Sigmoid colon (tissue), 7 donors: ENCODE data around the gene KRTAP20-2. TPM values are rescaled to one million over a fixed set of nuclear protein-coding genes. Genes with fewer than 3 reads are reported as not detected.

Experiments
- DNase-seq: peaks from one replicate; pipeline ENCODE4 v3.0.0-alpha.2; 2019
- H3K27ac ChIP-seq, 4 donors: fragments of 200-600 bp; sonication (generic); one replicate each; pipeline ENCODE4 v1.5.1; 2016 to 2019; ENCODE audit warnings: mild to moderate bottlenecking in 1 of 4
- H3K27me3 ChIP-seq, 3 donors: fragments of 200-600 bp; sonication (generic); one replicate each; pipeline ENCODE4 v1.5.1; 2019; ENCODE audit warnings: mild to moderate bottlenecking in 1 of 3
- H3K36me3 ChIP-seq, 4 donors: fragments of 200-600 bp; sonication (generic); one replicate each; pipeline ENCODE4 v1.5.1; 2016 to 2019
- H3K4me1 ChIP-seq, 4 donors: fragments of 200-600 bp; sonication (generic); one replicate each; pipeline ENCODE4 v1.5.1; 2017 to 2019
- H3K4me3 ChIP-seq, 4 donors: fragments of 200-600 bp; sonication (generic); one replicate each; pipeline ENCODE4 v1.5.1; 2017 to 2019; ENCODE audit warnings: mild to moderate bottlenecking in 2 of 4, moderate library complexity in 1 of 4
- H3K9me3 ChIP-seq, 4 donors: fragments of 200-600 bp in 3 of 4; sonication (generic) in 3 of 4; one replicate each; pipeline versions ENCODE4 v1.5.1 to v1.6.1; 2013 to 2019
- CTCF ChIP-seq, 4 experiments: fragments of 450-650 bp in 3 of 4; fragments of 200-600 bp in 1 of 4; IDR thresholded peaks; one replicate each; pipeline ENCODE4 v1.5.1; 2016 to 2019; ENCODE audit warnings: antibody characterized with exemption in 4 of 4, mild to moderate bottlenecking in 3 of 4, moderate library complexity in 2 of 4
- EP300 ChIP-seq, 4 donors: sonication (generic); formaldehyde crosslinking; IDR thresholded peaks; one replicate each; pipeline ENCODE4 v1.6.1; 2017; ENCODE audit warnings: antibody characterized with exemption in 4 of 4
- POLR2A ChIP-seq, 2 donors: fragments of 450-650 bp; IDR thresholded peaks; one replicate each; pipeline ENCODE4 v1.6.1; 2016; ENCODE audit warnings: antibody characterized with exemption in 2 of 2, mild to moderate bottlenecking in 2 of 2, moderate library complexity in 2 of 2
- POLR2AphosphoS5 ChIP-seq, 4 donors: sonication (generic); formaldehyde crosslinking; IDR thresholded peaks; one replicate each; pipeline ENCODE4 v1.6.1; 2017; ENCODE audit warnings: antibody characterized with exemption in 4 of 4
- WGBS, 2 donors: extraction: QIAGEN DNeasy Blood & Tissue Kit; methylation state at CpG; one replicate each; pipeline ENCODE4 v1.1.7; 2013; 5-methylcytosine and 5-hydroxymethylcytosine counted together
- intact Hi-C: fragments of 100-400 bp; cut with DNase I; formaldehyde crosslinking; loops from one replicate; pipeline ENCODE4 v1.15.1; 2023
- polyA plus RNA-seq, 3 donors: library from polyadenylated mRNA; stranded (reverse); fragments of 200-250 nt; gene quantifications; one replicate each; pipeline ENCODE4 v1.2.3, GENCODE V29; 2013
- total RNA-seq, 4 donors: library from RNA; depleted of rRNA; stranded (reverse); fragments of >200 nt; gene quantifications; one replicate each; pipeline ENCODE4 v1.1.0, GENCODE V29; 2016
- donor health status: healthy with polysubstance abuse.
- donor health status: Bipolar disorder and iron deficiency.
- donor health status: healthy.

KRTAP20-2 gene
- total and polyA plus RNA-seq, 7 donors, result not detected

- Histone ChIP-seq H3K36me3 (no peaks in the 10 kb centered on the region), H3K4me3 (no peak overlapping the region), H3K9me3 (no peaks in the 10 kb centered on the region), H3K4me1 (no peaks in the 10 kb centered on the region), H3K27me3 (no peaks in the 10 kb centered on the region), H3K27ac (no peak overlapping the region)
- 78 to 88% methylated on average over 4 of the region's 4 CpGs for WGBS, 2 donors
- TF ChIP-seq POLR2A (IDR thresholded peaks at IDR 0.05), result no peak
- no peak for TF ChIP-seq CTCF (IDR thresholded peaks at IDR 0.05)
- TF ChIP-seq EP300 (IDR thresholded peaks at IDR 0.05), result no peak
- no peak for TF ChIP-seq POLR2AphosphoS5 (IDR thresholded peaks at IDR 0.05)
- DNase-seq, result no peak
- intact Hi-C loops, result no loop called here
These were observed 6.9 kb upstream of the KRTAP20-2 start for GRCh38 chr21:30628109-30628508.

- H3K36me3 ChIP-seq, result no peaks in the 10 kb centered on the region
- no peak overlapping the region for H3K4me3 ChIP-seq
- no peak for TF ChIP-seq EP300 (IDR thresholded peaks at IDR 0.05)
- TF ChIP-seq CTCF (IDR thresholded peaks at IDR 0.05), result no peak
- TF ChIP-seq POLR2AphosphoS5 (IDR thresholded peaks at IDR 0.05), result peak in 1 of 4 donors; percentile 21
- no peak for TF ChIP-seq POLR2A (IDR thresholded peaks at IDR 0.05)
- H3K9me3 ChIP-seq, result no peaks in the 10 kb centered on the region
- no peak for DNase-seq
- H3K27me3 ChIP-seq, result no peaks in the 10 kb centered on the region
- 68 to 75% methylated on average over 1 of the region's 1 CpG for WGBS, 2 donors
- H3K27ac ChIP-seq, result no peak overlapping the region
- no peaks in the 10 kb centered on the region for H3K4me1 ChIP-seq
- intact Hi-C loops, result no loop called here
These were observed 5.8 kb upstream of the KRTAP20-2 start for GRCh38 chr21:30629200-30629599.

DNA sequence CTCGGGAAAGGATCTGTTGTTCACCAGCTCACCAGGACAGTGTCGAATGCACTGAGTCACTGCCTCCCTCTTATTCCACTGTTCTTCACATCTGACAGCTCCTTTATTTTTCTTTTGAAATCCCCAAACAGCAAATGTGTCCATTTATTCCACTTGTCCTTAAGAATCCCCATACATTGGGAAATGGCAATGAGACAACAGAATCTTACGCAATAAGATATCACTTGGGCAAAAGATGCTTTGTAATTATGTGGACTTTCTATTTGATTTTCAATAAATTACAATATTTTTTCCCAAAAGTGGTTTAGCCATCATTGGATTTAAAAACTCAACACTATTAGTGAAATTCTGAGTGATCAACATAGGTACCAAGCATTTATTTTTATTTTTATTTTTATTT is 3.7 kb downstream of the KRTAP20-2 start:
- TF ChIP-seq POLR2AphosphoS5 (IDR thresholded peaks at IDR 0.05) (no peak), POLR2A (IDR thresholded peaks at IDR 0.05) (no peak), CTCF (IDR thresholded peaks at IDR 0.05) (no peak), EP300 (IDR thresholded peaks at IDR 0.05) (no peak)
- intact Hi-C loops, result no loop called here
- no peak for DNase-seq
- Histone ChIP-seq H3K36me3 (no peaks in the 10 kb centered on the region), H3K27ac (no peak overlapping the region), H3K4me1 (no peaks in the 10 kb centered on the region), H3K4me3 (no peak overlapping the region), H3K27me3 (no peaks in the 10 kb centered on the region), H3K9me3 (no peaks in the 10 kb centered on the region)
- 86 to 95% methylated on average over 3 of the region's 3 CpGs for WGBS, 2 donors

GRCh38 chr21:30642564-30642963 is 7.6 kb downstream of the KRTAP20-2 start, which contains the start of gene KRTAP20-3:
TSS of gene KRTAP20-3 (plus strand) at chr21:30642864.
- Histone ChIP-seq H3K4me1 (no peaks in the 10 kb centered on the region), H3K4me3 (no peak within 1 kb of the TSS), H3K36me3 (no peaks in the 10 kb centered on the region), H3K27me3 (no peaks in the 10 kb centered on the region), H3K27ac (no peak within 1 kb of the TSS), H3K9me3 (no peaks in the 10 kb centered on the region)
- WGBS, 2 donors, result 89 to 93% methylated on average over 2 of the region's 2 CpGs
- TF ChIP-seq POLR2AphosphoS5 (IDR thresholded peaks at IDR 0.05) (no peak), CTCF (IDR thresholded peaks at IDR 0.05) (no peak), POLR2A (IDR thresholded peaks at IDR 0.05) (no peak), EP300 (IDR thresholded peaks at IDR 0.05) (no peak)
- intact Hi-C loops, result no loop called here
- DNase-seq, result no peak

GRCh38 chr21:30646904-30647414 is 12.0 kb downstream of the KRTAP20-2 start:
- H3K4me3 ChIP-seq, result no peak overlapping the region
- intact Hi-C loops, result no loop called here
- 74 to 82% methylated on average over 1 of the region's 1 CpG for WGBS, 2 donors
- H3K9me3 ChIP-seq, result no peaks in the 10 kb centered on the region
- H3K4me1 ChIP-seq, result no peaks in the 10 kb centered on the region
- TF ChIP-seq POLR2AphosphoS5 (IDR thresholded peaks at IDR 0.05) (no peak), CTCF (IDR thresholded peaks at IDR 0.05) (no peak), EP300 (IDR thresholded peaks at IDR 0.05) (no peak), POLR2A (IDR thresholded peaks at IDR 0.05) (no peak)
- H3K27ac ChIP-seq, result no peak overlapping the region
- no peaks in the 10 kb centered on the region for H3K27me3 ChIP-seq
- no peak for DNase-seq
- H3K36me3 ChIP-seq, result no peaks in the 10 kb centered on the region
